ENCODE measurements around the gene GPC6.

Gene GPC6

GRCh38 chr13:93230261-93230855, 3.8 kb downstream of the GPC6 start:
- DNase-seq (ENCODE audit: low spot score) = no peak

GRCh38 chr13:93231867-93232266, 5.3 kb downstream of the GPC6 start:
- no peak for DNase-seq (ENCODE audit: low spot score)

- DNase-seq (ENCODE audit: low spot score) = no peak
These were observed 7.4 kb downstream of the GPC6 start for GRCh38 chr13:93233997-93234416.

GRCh38 chr13:93234459-93234858, 7.9 kb downstream of the GPC6 start:
- DNase-seq (ENCODE audit: low spot score) = no peak

- no peak for DNase-seq (ENCODE audit: low spot score)
These were observed 8.8 kb downstream of the GPC6 start for GRCh38 chr13:93235258-93236015.

- no peak for DNase-seq (ENCODE audit: low spot score)
These were observed 12.1 kb downstream of the GPC6 start for GRCh38 chr13:93238711-93239110.

- DNase-seq (ENCODE audit: low spot score) = no peak
These were observed 16.9 kb downstream of the GPC6 start for GRCh38 chr13:93243375-93244063.

- peak; percentile 22 for DNase-seq (ENCODE audit: low spot score)
These were observed 17.7 kb downstream of the GPC6 start for GRCh38 chr13:93244141-93244917.

GRCh38 chr13:93244918-93245280, 18.3 kb downstream of the GPC6 start:
- DNase-seq (ENCODE audit: low spot score) = no peak

GRCh38 chr13:93246069-93246468, 19.5 kb downstream of the GPC6 start:
- DNase-seq (ENCODE audit: low spot score) = no peak

GRCh38 chr13:93248627-93249047, 22.0 kb downstream of the GPC6 start:
- peak; percentile 14 for DNase-seq (ENCODE audit: low spot score)

GRCh38 chr13:93249364-93250306, 23.0 kb downstream of the GPC6 start:
- DNase-seq (ENCODE audit: low spot score) = no peak

GRCh38 chr13:93254775-93255174, 28.2 kb downstream of the GPC6 start:
- peak; percentile 39 for DNase-seq (ENCODE audit: low spot score)

- no peak for DNase-seq (ENCODE audit: low spot score)
These were observed 30.4 kb downstream of the GPC6 start for GRCh38 chr13:93256998-93257397.

- no peak for DNase-seq (ENCODE audit: low spot score)
These were observed 33.0 kb downstream of the GPC6 start for GRCh38 chr13:93259527-93260080.

- DNase-seq (ENCODE audit: low spot score) = no peak
These were observed 34.0 kb downstream of the GPC6 start for GRCh38 chr13:93260591-93260990.

GRCh38 chr13:93262729-93263345, 36.2 kb downstream of the GPC6 start:
- no peak for DNase-seq (ENCODE audit: low spot score)

GRCh38 chr13:93264876-93265275, 38.3 kb downstream of the GPC6 start:
- no peak for DNase-seq (ENCODE audit: low spot score)

GRCh38 chr13:93265800-93266199, 39.2 kb downstream of the GPC6 start:
- no peak for DNase-seq (ENCODE audit: low spot score)

- no peak for DNase-seq (ENCODE audit: low spot score)
These were observed 40.1 kb downstream of the GPC6 start for GRCh38 chr13:93266681-93267080.
